Hepatocyte (in vitro differentiated cells): ENCODE measurements around the gene SLC35G1. TPM values are rescaled to one million over a fixed set of nuclear protein-coding genes. Genes with fewer than 3 reads are reported as not detected.

ENCODE experiments used
- DNase-seq: peaks from one replicate; pipeline ENCODE4 v3.0.0-alpha.2; 2016; ENCODE audit warnings: low spot score
- H2AFZ ChIP-seq: fragments of 200-600 bp; sonication (generic); 2 replicates; pipeline ENCODE4 v1.6.0; 2016; ENCODE audit warnings: antibody characterized with exemption, mild to moderate bottlenecking
- H3K27ac ChIP-seq: fragments of 200-600 bp; sonication (generic); 2 replicates; pipeline ENCODE4 v1.5.1; 2016; ENCODE audit warnings: mild to moderate bottlenecking
- H3K27me3 ChIP-seq: fragments of 200-600 bp; sonication (generic); 2 replicates; pipeline ENCODE4 v1.6.1; 2016
- H3K36me3 ChIP-seq: fragments of 200-600 bp; sonication (generic); replicated peaks from 2 replicates; pipeline ENCODE4 v1.5.1; 2016; ENCODE audit warnings: low read depth; ENCODE audit not compliant: insufficient read depth
- H3K4me1 ChIP-seq: fragments of 200-600 bp; sonication (generic); 2 replicates; pipeline ENCODE4 v1.5.1; 2016; ENCODE audit warnings: mild to moderate bottlenecking, moderate library complexity; ENCODE audit not compliant: insufficient read depth
- H3K4me2 ChIP-seq: fragments of 200-600 bp; sonication (generic); 2 replicates; pipeline ENCODE4 v1.6.0; 2016
- H3K4me3 ChIP-seq: fragments of 200-600 bp; sonication (generic); 2 replicates; pipeline ENCODE4 v1.5.1; 2016; ENCODE audit warnings: mild to moderate bottlenecking
- H3K79me2 ChIP-seq: fragments of 200-600 bp; sonication (generic); 2 replicates; pipeline ENCODE4 v1.6.0; 2017; ENCODE audit warnings: mild to moderate bottlenecking
- H3K9me2 ChIP-seq: fragments of 200-600 bp; sonication (generic); replicated peaks from 2 replicates; pipeline ENCODE4 v1.6.0; 2017; ENCODE audit warnings: mild to moderate bottlenecking; ENCODE audit not compliant: insufficient read depth
- H3K9me3 ChIP-seq: fragments of 200-600 bp; sonication (generic); 2 replicates; pipeline ENCODE4 v1.5.1; 2016; ENCODE audit warnings: low read depth, mild to moderate bottlenecking
- H4K20me1 ChIP-seq: fragments of 200-600 bp; sonication (generic); 2 replicates; pipeline ENCODE4 v1.6.0; 2016; ENCODE audit warnings: mild to moderate bottlenecking; ENCODE audit not compliant: insufficient read depth, poor library complexity, severe bottlenecking
- CTCF ChIP-seq: fragments of 200-600 bp; sonication (generic); IDR thresholded peaks from 2 replicates; pipeline ENCODE4 v1.5.1; 2016; ENCODE audit warnings: antibody characterized with exemption, mild to moderate bottlenecking; ENCODE audit not compliant: poor library complexity
- EZH2 ChIP-seq: fragments of 200-600 bp; sonication (generic); IDR thresholded peaks from 2 replicates; pipeline ENCODE4 v1.6.1; 2016; ENCODE audit warnings: antibody characterized with exemption, mild to moderate bottlenecking, borderline replicate concordance
- EZH2phosphoT487 ChIP-seq: fragments of 200-600 bp; sonication (generic); IDR thresholded peaks from one replicate; pipeline ENCODE4 v1.6.1; 2018; ENCODE audit warnings: antibody characterized with exemption, mild to moderate bottlenecking, low read depth, moderate library complexity; ENCODE audit not compliant: unreplicated experiment, severe bottlenecking
- WGBS: methylation state at CpG from one replicate; pipeline ENCODE4 v1.1.6; 2016; ENCODE audit warnings: low lambda C conversion rate; ENCODE audit errors: missing lambda C conversion rate; 5-methylcytosine and 5-hydroxymethylcytosine counted together
- polyA plus RNA-seq: library from polyadenylated mRNA; unstranded; fragments of >200 nt; fragmentation: Nextera tagmentation; extraction: Ambion mirVana; gene quantifications from 2 replicates; pipeline ENCODE4 v1.2.1, GENCODE V29; 2016
- total RNA-seq: library from RNA; depleted of rRNA; stranded (reverse); fragments of >200 nt; gene quantifications from 2 replicates; pipeline ENCODE4 v1.2.3, GENCODE V29; 2014

The SLC35G1 gene
- total and polyA plus RNA-seq, 2 experiments from 2014 or later = 12.7 to 19.1 TPM

- no peak for TF ChIP-seq CTCF
- no peak for TF ChIP-seq EZH2phosphoT487
- no peak for TF ChIP-seq EZH2
- Histone ChIP-seq H3K4me2 (no peak overlapping the region), H3K4me1 (peaks cover 24% of the 10 kb centered on the region), H3K27me3 (no peaks in the 10 kb centered on the region), H3K36me3 (no peaks in the 10 kb centered on the region), H3K9me3 (no peaks in the 10 kb centered on the region), H4K20me1 (no peaks in the 10 kb centered on the region), H3K4me3 (no peak overlapping the region), H3K9me2 (no peaks in the 10 kb centered on the region), H2AFZ (no peak overlapping the region), H3K79me2 (no peaks in the 10 kb centered on the region), H3K27ac (no peak overlapping the region)
- WGBS = 94% methylated on average over 2 of the region's 2 CpGs
- no peak for DNase-seq
These were observed 18.8 kb upstream of the SLC35G1 start for GRCh38 chr10:93875032-93875358.

DNA sequence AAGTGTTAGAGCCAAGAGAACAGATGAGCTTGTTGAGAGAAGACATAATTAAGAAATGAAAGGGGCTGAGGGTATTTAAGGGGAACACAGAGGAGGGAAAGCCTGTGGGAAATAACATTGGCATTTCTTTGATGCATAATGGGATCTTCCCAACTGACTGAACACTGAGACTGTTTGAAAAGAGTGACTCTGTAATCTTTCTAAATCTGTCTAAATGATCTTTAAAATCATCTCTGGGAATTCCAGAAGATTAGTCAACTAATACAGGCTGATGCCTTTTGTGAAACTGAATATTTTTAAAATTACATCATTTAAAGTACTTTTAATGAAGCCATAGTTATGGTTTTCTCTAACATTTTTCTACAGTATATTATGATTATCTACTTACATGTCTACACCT lies 17.4 kb upstream of the SLC35G1 start:
- H4K20me1 ChIP-seq = no peaks in the 10 kb centered on the region
- no peak overlapping the region for H3K4me3 ChIP-seq
- TF ChIP-seq CTCF (no peak), EZH2 (no peak)

DNA sequence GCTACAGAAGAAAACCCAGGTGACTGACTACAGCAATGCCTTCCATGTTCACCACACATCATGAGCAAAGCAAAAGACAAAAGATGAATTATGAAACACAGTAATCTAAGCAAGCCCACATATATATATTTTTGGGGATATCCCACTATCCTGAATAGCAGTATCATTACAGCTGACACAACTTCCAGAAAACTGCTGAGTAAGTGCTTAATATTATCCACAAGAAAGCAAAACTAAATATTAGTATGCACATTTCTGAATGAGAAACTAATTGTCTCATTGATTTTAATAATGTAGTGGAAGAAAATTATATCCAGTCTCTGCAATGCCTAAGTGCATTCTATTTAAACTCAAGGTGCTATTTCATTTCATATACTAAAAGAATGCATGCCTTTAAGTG lies 14.5 kb upstream of the SLC35G1 start:
- no peaks in the 10 kb centered on the region for H3K9me2 ChIP-seq

More for the DNA sequence above, 17.4 kb upstream of the SLC35G1 start:
- no peaks in the 10 kb centered on the region for H3K79me2 ChIP-seq
- no peaks in the 10 kb centered on the region for H3K27me3 ChIP-seq
- H3K36me3 ChIP-seq = no peaks in the 10 kb centered on the region
- H3K4me2 ChIP-seq = no peak overlapping the region
- H2AFZ ChIP-seq = no peak overlapping the region
- H3K9me2 ChIP-seq = no peaks in the 10 kb centered on the region
- DNase-seq = no peak
- peaks cover 16% of the 10 kb centered on the region for H3K4me1 ChIP-seq
- no peak overlapping the region for H3K27ac ChIP-seq
- H3K9me3 ChIP-seq = no peaks in the 10 kb centered on the region

More for the DNA sequence above, 14.5 kb upstream of the SLC35G1 start:
- Histone ChIP-seq H2AFZ (no peak overlapping the region), H3K27ac (no peak overlapping the region), H3K4me1 (peaks cover 1% of the 10 kb centered on the region), H3K27me3 (no peaks in the 10 kb centered on the region), H3K36me3 (no peaks in the 10 kb centered on the region), H3K79me2 (no peaks in the 10 kb centered on the region), H3K4me2 (no peak overlapping the region), H3K9me3 (no peaks in the 10 kb centered on the region), H4K20me1 (no peaks in the 10 kb centered on the region), H3K4me3 (no peak overlapping the region)
- TF ChIP-seq EZH2 (no peak), CTCF (no peak)
- no peak for DNase-seq
